Adrenal gland (tissue), 5 donors: ENCODE results near the gene FLT3LG.

Experiments used
- CTCF ChIP-seq, 6 experiments: fragments of 450-650 bp in 4 of 6; fragments of 200-600 bp in 2 of 6; sonication (generic) in 1 of 6; IDR thresholded peaks; 1 replicate in 5 of 6; 2 replicates in 1 of 6; pipeline versions ENCODE4 v1.5.1 to v1.8.0; 2016 to 2021; ENCODE audit warnings: antibody characterized with exemption in 6 of 6, mild to moderate bottlenecking in 2 of 6, moderate library complexity in 1 of 6
- POLR2A ChIP-seq, 2 donors: fragments of 450-650 bp; IDR thresholded peaks; one replicate each; pipeline ENCODE4 v1.6.1; 2017; ENCODE audit warnings: antibody characterized with exemption in 2 of 2, mild to moderate bottlenecking in 2 of 2, moderate library complexity in 1 of 2
- donor health status: DM: no; HTN: no; CAD: no.

- no peak for TF ChIP-seq POLR2A (IDR thresholded peaks at IDR 0.05)
- no peak for TF ChIP-seq CTCF (IDR thresholded peaks at IDR 0.05)
These were observed 5.1 kb upstream of the FLT3LG start for GRCh38 chr19:49468746-49469447.
